ENCODE measurements around the gene CSKMT.

DNA sequence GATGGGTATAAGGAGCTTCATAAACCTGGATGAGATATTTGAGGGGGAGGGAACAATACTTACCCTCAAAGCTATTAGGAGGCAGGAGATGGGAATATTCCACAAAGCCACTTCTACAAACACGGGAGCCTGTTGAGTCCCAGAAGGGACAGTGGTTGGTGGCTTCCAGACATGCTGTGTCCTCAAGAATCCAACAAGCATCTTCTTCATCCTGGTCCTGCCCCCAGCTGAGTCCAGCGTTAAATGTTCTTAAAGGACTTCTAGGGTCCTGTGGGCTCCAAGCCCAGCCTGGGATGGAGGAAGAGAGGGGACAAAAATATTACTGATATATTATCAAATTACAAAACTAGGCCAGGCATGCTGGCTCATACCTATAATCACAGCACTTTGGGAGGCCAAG is 2.3 kb downstream of the CSKMT start:
- TF ChIP-seq, protein P1, sequence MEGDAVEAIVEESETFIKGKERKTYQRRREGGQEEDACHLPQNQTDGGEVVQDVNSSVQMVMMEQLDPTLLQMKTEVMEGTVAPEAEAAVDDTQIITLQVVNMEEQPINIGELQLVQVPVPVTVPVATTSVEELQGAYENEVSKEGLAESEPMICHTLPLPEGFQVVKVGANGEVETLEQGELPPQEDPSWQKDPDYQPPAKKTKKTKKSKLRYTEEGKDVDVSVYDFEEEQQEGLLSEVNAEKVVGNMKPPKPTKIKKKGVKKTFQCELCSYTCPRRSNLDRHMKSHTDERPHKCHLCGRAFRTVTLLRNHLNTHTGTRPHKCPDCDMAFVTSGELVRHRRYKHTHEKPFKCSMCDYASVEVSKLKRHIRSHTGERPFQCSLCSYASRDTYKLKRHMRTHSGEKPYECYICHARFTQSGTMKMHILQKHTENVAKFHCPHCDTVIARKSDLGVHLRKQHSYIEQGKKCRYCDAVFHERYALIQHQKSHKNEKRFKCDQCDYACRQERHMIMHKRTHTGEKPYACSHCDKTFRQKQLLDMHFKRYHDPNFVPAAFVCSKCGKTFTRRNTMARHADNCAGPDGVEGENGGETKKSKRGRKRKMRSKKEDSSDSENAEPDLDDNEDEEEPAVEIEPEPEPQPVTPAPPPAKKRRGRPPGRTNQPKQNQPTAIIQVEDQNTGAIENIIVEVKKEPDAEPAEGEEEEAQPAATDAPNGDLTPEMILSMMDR (IDR thresholded peaks at IDR 0.05; ENCODE audit: low read depth, low read length): no peak
- peak; percentile 29 for TF ChIP-seq POLR2A (IDR thresholded peaks at IDR 0.05; ENCODE audit: extremely low read depth, insufficient read length)

Data from NB4 (cell line).